Ishikawa (cell line): ENCODE data around the gene PRKN.

Experiments
- CEBPB ChIP-seq: IDR thresholded peaks from 2 replicates; pipeline ENCODE4 v1.6.1; 2012
- CREB1 ChIP-seq: IDR thresholded peaks from 2 replicates; pipeline ENCODE4 v1.6.1; 2012; ENCODE audit warnings: low read depth
- EGR1 ChIP-seq: IDR thresholded peaks from 2 replicates; pipeline ENCODE4 v1.6.1; 2012
- EP300 ChIP-seq: IDR thresholded peaks from 2 replicates; pipeline ENCODE4 v1.6.1; 2012; ENCODE audit warnings: borderline replicate concordance
- FOXM1 ChIP-seq: IDR thresholded peaks from 2 replicates; pipeline ENCODE4 v1.6.1; 2012; ENCODE audit warnings: low read depth, borderline replicate concordance
- MAX ChIP-seq: IDR thresholded peaks from 2 replicates; pipeline ENCODE4 v1.6.1; 2012
- NFIC ChIP-seq: IDR thresholded peaks from 2 replicates; pipeline ENCODE4 v1.6.1; 2012
- RAD21 ChIP-seq: IDR thresholded peaks from 2 replicates; pipeline ENCODE4 v1.6.1; 2012; ENCODE audit warnings: low read depth
- REST ChIP-seq: IDR thresholded peaks from 2 replicates; pipeline ENCODE4 v1.6.1; 2012; ENCODE audit warnings: low read depth, mild to moderate bottlenecking
- TAF1 ChIP-seq: IDR thresholded peaks from 2 replicates; pipeline ENCODE4 v1.6.1; 2012; ENCODE audit warnings: low read depth, mild to moderate bottlenecking
- TCF12 ChIP-seq: IDR thresholded peaks from 2 replicates; pipeline ENCODE4 v1.6.1; 2012; ENCODE audit warnings: low read depth
- TEAD4 ChIP-seq: IDR thresholded peaks from 2 replicates; pipeline ENCODE4 v1.6.1; 2012
- YY1 ChIP-seq: IDR thresholded peaks from 2 replicates; pipeline ENCODE4 v1.6.1; 2012; ENCODE audit warnings: low read depth
- ZBTB7A ChIP-seq: IDR thresholded peaks from 2 replicates; pipeline ENCODE4 v1.6.1; 2012; ENCODE audit warnings: low read depth
- TF ChIP-seq, protein P1 (sequence below): IDR thresholded peaks from 2 replicates; pipeline ENCODE4 v1.6.1; 2012

PRKN gene

DNA sequence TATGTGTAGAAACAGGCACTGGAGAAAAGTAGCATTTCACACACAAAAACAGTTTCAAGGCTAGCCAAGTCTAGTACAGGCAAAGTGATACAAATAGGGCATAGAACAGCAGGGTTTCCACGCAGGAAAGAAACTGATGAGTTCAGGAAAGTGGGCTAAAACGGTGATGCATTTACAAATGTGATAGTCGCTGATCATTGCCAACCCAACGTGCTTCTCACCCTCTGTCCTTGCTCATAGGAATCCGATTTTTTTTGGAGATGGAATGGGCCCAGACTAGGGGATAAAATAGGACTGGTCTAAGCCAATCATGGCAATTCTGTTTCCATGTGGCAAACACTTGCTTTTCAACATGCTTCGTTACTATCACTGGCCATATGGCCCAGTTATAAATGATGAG, 536.6 kb downstream of the PRKN start:
- TF ChIP-seq MAX = no peak
- no peak for TF ChIP-seq EP300
- TF ChIP-seq NFIC = no peak
- TF ChIP-seq YY1 = no peak
- TF ChIP-seq EGR1 = no peak
- no peak for TF ChIP-seq CEBPB
- no peak for TF ChIP-seq REST
- no peak for TF ChIP-seq ZBTB7A
- TF ChIP-seq CREB1 = no peak
- TF ChIP-seq FOXM1 = no peak
- TF ChIP-seq TEAD4 = no peak
- TF ChIP-seq RAD21 = no peak
- TF ChIP-seq TCF12 = no peak
- TF ChIP-seq, protein P1, sequence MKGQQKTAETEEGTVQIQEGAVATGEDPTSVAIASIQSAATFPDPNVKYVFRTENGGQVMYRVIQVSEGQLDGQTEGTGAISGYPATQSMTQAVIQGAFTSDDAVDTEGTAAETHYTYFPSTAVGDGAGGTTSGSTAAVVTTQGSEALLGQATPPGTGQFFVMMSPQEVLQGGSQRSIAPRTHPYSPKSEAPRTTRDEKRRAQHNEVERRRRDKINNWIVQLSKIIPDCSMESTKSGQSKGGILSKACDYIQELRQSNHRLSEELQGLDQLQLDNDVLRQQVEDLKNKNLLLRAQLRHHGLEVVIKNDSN = no peak
- no peak for TF ChIP-seq TAF1

DNA sequence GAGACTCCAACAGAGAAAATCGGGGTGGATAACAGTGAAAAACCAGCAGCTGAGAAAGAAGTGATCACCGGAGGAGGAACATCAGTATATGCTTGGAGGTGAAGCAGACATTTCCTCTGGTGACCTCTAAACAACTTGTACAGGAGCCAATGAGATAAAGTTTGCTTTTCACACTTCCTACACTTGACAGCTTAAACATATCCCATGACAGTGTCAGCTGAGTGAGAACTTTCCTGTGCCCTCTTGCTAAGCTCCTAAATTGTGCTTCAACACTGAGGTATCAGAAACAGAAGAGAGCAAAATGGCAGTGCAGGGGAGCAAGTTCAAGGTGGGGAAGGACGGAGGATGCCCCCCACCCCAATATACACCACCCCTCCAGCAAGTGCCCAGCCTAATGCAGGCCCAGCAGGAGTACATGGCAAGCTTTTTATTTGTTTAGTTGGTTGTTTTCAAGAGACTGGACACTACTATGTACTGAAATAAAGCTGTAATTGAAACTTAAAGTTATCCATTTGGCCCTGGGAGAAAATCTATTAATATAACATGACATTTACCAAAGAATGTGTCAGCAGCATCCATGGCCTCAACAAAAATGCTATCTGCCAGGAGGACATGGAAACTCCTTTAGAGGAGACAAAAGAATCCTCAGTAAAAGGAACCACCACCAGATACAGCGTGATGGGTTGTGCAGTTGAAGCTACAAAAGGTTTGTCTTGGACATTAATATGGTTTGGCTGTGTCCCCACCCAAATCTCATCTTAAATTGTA, 540.2 kb downstream of the PRKN start:
- TF ChIP-seq FOXM1 (no peak), TAF1 (no peak), TCF12 (no peak), YY1 (no peak)
- TF ChIP-seq, protein P1 = no peak

GRCh38 chr6:162184465-162184864, 543.1 kb downstream of the PRKN start:
- TF ChIP-seq REST (no peak), TEAD4 (no peak), CEBPB (no peak), EP300 (no peak), FOXM1 (no peak), TCF12 (no peak), ZBTB7A (no peak), YY1 (no peak), RAD21 (no peak), TAF1 (no peak), MAX (no peak), CREB1 (no peak), EGR1 (no peak), NFIC (no peak)
- TF ChIP-seq, protein P1 = no peak

- TF ChIP-seq EGR1 (no peak), FOXM1 (no peak), TCF12 (no peak), EP300 (no peak), TAF1 (no peak)
These were observed 545.7 kb downstream of the PRKN start for GRCh38 chr6:162181741-162182401.

- TF ChIP-seq TAF1 (no peak), FOXM1 (no peak), TEAD4 (no peak), NFIC (no peak), RAD21 (no peak), CEBPB (no peak), EGR1 (no peak), MAX (no peak), REST (no peak), TCF12 (no peak), ZBTB7A (no peak), YY1 (no peak), CREB1 (no peak), EP300 (no peak)
- TF ChIP-seq, protein P1 = no peak
These were observed 546.5 kb downstream of the PRKN start for GRCh38 chr6:162181111-162181510.
